ENCODE measurements around the gene RTKN2.

RTKN2 gene

DNA sequence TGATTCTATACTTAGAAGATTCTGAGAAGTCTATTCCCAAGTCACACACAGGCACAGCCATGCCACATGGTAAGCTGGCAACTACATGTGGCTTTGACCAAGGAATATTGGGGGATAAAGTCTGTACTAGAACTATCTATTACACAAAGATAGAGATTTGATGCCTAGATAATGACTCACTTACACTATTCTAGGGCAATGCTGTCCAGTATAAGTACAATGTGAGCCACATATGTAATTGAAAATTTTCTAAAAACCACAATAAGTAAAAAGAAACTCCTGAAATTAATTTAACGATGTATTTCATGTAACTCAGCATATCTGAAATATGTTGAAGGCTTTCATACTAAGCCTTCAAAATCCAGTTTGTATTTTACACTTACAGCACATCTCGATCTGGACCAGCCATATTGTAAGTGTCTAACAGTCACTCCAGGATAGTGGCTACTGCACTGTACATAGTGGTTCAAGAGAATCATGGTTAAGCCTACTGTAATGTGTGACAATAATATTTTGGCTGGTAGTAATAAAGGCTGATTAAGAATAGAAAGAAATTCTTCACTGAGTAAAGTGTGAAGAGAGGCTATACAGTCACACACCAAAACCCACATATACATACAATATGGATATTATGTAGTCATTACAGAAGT is 62.8 kb downstream of the RTKN2 start:
- TF ChIP-seq, protein P1, sequence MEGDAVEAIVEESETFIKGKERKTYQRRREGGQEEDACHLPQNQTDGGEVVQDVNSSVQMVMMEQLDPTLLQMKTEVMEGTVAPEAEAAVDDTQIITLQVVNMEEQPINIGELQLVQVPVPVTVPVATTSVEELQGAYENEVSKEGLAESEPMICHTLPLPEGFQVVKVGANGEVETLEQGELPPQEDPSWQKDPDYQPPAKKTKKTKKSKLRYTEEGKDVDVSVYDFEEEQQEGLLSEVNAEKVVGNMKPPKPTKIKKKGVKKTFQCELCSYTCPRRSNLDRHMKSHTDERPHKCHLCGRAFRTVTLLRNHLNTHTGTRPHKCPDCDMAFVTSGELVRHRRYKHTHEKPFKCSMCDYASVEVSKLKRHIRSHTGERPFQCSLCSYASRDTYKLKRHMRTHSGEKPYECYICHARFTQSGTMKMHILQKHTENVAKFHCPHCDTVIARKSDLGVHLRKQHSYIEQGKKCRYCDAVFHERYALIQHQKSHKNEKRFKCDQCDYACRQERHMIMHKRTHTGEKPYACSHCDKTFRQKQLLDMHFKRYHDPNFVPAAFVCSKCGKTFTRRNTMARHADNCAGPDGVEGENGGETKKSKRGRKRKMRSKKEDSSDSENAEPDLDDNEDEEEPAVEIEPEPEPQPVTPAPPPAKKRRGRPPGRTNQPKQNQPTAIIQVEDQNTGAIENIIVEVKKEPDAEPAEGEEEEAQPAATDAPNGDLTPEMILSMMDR (IDR thresholded peaks at IDR 0.05), result no peak

DNA sequence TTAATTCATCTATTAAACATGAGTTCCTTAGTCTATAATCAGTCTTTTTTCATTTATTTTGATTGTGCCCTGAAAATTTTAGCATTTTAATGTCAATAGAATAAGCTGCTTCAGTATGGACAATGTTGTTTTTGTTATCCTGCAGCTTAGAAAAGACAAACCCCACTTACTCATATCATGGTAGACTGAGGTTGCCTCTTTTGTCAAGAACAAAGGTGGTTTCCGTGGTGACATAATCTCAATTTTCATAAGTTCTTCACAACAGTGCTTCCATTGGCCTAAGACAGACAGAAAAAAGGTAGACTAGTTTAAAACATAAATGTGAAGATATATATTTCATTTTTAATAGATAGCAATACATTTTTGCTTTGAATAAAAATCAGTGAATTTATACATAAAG is 69.1 kb downstream of the RTKN2 start:
- TF ChIP-seq, protein P1 (IDR thresholded peaks at IDR 0.05), result no peak

DNA sequence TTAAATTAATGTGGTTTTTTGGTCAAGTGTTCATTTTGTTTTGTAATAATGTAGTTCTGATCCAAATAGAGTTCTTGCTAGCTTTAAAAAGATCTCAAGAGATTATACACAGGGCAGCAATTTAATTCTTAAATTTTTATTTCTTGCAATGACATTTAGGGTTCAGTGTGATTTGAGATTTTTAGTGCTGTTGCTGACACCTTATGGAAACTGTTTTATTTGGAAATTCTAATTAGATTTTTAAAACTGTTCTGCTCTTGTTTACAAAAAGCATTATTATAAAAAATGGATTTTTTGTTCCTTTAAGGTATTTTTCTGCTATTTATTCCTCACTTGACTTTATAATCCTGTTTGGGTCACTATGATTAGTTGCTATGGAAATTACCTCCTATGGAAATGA is 72.1 kb downstream of the RTKN2 start:
- TF ChIP-seq, protein P1 (IDR thresholded peaks at IDR 0.05), result no peak

DNA sequence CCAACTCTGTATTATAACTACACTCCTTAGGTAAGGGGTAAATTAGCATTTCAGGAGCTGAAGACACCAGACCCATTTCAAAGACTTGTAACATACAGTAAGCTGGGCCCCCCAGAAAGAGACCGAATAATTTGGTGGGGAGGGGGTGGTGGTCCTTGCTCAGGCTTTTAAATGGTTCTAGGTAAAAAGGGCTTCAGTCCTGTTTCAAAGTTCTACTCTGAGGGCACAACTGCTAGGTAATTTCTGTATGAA is 73.0 kb downstream of the RTKN2 start:
- TF ChIP-seq, protein P1 (IDR thresholded peaks at IDR 0.05), result no peak

DNA sequence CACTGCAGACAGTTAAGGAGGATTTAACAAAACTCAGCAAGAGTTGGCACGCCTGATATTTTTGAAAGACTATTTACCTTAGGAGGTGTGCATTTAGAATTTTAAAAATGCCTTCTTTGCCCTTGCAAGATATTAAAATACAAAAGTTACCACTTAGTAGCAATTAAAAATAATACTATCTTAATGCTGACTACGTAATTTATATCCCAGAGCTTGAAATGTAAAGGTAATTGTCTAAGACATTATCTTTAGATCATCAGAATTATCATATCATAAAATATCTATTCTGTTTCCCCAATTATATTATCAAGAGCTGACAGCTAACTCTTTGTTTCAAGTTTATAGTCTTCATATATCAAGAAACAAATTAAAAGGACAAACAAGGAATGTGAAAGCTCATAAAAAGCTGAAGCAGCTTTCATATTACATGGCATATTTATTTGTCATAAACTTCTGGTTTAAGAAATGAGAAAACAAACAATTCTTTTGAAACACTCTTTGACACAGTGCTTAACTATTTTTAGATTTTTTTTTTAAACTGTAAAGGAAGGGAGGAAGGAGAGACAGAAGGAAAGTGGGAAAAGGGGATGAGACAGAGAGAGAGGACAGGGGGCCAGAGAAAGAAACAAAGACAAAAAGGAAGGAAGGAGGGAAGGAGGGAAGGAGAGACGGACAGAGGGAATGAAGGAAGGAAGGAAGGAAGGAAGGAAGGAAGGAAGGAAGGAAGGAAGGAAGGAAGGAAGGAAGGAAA is 73.5 kb downstream of the RTKN2 start:
- TF ChIP-seq, protein P1 (IDR thresholded peaks at IDR 0.05), result no peak

DNA sequence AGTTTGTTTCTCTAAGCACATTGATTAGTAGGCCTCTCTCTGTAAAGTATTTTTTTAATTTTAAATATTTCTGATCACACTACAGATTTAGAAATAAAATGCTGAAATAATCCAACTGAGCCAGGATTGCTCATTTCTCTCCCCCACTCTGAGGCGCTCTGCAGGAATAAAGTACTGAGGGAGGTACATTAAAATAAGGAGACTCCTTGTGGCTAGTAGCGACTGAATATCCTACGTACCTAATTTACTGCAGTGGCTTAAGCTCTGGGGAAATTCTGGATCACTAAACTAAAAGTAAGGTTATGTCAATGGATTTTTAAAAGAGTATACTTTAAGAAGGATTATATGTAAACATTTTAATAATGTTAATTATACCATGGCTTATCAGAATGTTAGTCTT is 75.2 kb downstream of the RTKN2 start:
- TF ChIP-seq, protein P1 (IDR thresholded peaks at IDR 0.05), result no peak

DNA sequence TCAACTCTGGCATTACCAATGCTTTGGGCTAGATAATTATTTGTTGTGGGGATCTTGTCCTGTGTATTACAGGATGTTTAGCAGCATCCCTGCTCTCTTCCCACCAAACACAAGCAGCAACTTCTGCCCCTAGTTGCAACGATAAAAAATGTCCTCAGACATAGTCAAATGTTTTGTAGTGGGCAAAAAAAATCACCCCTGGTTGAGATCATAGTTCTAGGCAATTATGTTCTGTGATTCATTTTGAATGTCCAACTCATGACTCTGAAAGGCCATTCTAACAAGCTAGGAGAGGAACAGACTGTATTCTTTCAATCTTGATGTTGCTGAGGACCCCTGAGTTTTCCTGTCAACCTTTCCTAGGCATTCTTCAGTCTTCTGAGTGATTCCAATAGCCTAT is 79.5 kb downstream of the RTKN2 start:
- TF ChIP-seq, protein P1 (IDR thresholded peaks at IDR 0.05), result no peak
